Measurements from ENCODE around the gene FLNA.
A peak's percentile ranks its signal among the peaks of the same experiment; 100 is the strongest.
"Not testable (repeated sequence)": the region's sequence is repeated elsewhere in the genome, so short reads cannot be mapped to it uniquely, and the experiment has no call there.

The FLNA gene

DNA sequence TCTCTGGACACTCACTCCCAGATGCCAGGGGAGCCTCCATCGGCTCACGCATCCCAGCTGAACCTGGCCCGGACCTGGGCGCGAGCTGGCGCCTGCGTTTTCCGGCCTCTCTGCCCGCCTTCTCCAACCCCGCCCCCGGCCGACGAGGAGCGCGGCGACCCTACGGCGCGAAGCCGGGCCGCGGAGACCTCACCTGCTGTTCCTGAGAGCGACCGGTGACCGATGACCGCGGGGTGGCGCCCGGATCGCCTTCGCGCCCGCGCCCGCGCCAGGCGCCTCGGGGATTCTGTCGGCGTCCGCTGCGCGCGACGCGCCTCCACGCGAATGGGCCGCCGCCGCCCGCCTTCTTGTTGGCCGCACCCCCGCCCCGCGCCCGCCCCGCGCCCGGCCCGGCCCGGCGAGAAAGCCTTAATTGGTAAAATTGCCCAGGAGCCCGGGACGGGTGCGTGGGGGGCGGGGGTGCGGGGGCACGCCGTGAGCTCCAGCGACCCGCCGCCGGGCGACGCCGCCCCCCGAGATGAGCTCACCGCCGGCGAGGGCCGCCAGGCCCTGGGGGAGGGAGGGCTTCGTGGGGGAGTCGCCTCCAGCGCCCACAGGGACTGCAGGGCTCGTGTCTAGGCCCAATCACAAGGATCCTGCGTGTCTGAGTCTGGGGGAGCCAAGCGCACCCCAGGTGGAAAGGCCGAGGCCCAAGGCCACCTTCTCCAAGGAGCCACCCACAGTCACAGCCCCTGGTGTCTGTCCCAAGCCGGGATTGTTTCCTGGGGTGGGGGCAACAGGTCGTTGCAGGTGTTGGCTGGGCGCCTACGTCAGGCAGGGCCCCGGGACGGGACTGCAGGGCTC, at the start of gene FLNA:
Gene FLNA, minus strand, starts transcription at position 322 of the 843 bp plus-strand sequence. CDS start 3,389 bp downstream, outside the sequence.
- DNase-seq (ENCODE audit: low spot score), result no peak

DNA sequence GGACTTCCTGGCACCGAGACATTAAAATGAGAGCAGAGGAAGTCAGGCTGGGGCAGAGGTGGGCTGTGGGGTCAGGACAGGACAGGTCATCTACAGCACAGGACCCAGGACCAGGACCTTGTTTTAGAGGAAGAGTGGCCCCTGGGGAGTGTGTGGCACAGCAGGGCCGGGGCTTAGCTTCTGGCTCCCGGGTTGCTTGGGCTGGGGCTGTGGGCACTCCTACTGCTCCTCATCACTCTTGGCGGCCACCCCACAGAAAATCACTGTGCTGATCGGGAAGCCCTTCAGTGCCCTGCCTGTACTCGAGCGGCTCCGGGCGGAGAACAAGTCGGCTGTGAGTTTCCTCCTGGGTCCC, 45.9 kb upstream of the FLNA start:
- DNase-seq (ENCODE audit: low spot score), result no peak

DNA sequence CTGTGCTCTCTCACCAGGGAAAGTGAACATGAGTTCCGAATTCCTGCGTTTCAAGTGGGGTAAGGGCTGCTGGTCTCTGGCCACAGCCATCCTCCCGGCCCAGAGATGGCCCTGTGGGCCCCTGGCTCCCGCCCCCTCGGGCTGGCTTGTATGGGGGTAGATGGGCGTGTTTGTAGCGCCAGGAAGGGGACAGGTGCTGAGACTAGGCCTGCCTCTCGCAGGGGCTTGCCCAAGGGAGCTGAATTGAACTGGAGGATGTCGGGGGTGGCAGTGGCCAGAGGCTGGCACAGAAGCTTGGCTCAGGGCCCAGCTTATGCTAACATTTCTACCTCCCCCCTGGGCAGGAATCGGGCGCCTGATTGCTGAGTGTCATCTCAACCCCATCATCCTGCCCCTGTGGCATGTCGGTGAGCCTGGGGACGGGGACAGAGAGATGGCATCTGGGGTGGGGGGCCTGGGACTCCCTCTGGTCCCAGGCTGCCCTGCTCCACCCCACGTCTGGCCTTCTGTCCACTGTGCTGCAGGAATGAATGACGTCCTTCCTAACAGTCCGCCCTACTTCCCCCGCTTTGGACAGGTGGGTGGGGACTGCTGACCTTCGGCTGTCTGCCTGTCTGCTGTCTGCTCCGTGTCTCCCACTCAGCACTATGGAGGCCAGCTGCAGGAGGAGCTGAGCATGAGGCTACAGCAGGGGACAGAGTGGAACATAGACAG, 45.4 kb upstream of the FLNA start:
- DNase-seq (ENCODE audit: low spot score), result no peak

DNA sequence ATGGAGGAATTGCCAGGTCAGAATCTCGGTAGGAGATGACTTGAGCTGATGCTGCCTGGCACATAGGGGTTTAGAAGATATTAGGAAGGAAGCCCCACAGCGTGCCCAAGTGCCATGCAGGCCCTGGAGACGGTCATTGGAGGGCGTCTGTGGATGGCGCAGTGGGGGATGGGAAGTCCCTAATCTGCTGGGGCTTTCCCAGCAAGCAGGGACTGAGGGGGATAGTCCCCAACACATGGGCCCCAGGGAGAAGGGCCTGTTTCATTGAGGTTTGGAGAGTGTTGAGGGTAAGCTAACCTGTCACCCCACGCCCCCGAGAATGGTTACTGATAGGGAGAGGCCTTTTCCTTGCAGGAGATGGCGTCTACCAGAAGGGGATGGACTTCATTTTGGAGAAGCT, 44.8 kb upstream of the FLNA start:
- no peak for DNase-seq (ENCODE audit: low spot score)

DNA sequence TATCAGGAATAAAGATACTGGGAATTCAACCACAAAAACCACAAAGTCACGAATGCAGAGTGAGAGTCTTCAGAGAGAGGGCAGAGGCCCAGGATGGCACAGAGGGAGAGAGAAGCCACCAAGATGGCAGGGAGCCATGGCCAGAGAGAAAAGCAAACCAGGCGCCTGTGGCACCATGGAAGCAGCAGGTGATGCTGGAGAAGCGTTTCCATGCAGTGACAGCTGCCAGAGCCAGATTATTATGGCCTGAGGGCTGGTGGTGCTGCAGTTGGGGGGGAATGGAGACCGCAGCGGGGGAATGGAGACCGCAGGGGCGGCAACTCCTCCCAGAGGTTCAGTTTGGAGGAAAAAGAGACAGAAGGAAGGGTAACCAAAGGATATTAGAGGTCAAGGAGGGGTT, 42.7 kb upstream of the FLNA start:
- DNase-seq (ENCODE audit: low spot score), result no peak

DNA sequence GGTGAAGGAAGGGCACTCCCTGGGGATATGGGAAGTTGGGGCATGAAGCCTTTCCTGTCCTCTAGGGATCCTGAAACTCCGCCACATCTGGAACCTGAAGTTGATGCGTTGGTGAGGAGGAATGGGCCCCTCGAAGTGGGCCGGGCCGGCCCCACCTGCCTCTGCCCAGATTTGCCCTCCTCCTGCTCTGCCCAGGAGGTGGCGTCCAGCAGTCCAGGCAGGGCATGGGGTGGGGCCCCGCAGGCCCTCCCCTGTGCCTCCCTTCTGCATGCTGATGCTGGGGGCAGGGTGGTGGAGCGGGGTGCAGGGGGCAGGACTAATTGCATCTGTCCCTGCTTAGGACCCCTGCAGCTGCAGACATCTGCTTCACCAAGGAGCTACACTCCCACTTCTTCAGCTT, 38.7 kb upstream of the FLNA start:
- no peak for DNase-seq (ENCODE audit: low spot score)

DNA sequence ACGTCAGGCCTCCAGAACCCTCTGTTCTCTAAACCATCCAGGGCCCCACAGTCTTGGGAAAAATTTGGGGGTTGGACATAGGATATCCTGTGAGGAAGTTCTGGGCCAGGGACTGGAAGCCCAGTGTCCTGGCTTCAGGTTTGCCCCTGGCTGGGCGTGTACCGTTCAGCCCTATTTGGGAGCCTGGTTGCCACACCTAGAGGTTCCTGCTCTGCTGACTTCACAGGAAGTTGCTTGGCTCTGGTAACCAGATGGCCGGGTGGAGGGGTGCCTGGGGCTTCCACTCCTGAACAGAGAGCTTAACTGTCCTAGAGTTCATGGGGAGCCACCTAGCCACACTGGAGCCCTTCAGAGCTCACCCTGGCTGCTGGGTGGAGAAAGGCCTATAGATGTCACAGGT, 38.0 kb upstream of the FLNA start:
- DNase-seq (ENCODE audit: low spot score), result no peak

- no peak for DNase-seq (ENCODE audit: low spot score)
Measured at GRCh38 chrX:154411981-154412340, 37.5 kb upstream of the FLNA start.

DNA sequence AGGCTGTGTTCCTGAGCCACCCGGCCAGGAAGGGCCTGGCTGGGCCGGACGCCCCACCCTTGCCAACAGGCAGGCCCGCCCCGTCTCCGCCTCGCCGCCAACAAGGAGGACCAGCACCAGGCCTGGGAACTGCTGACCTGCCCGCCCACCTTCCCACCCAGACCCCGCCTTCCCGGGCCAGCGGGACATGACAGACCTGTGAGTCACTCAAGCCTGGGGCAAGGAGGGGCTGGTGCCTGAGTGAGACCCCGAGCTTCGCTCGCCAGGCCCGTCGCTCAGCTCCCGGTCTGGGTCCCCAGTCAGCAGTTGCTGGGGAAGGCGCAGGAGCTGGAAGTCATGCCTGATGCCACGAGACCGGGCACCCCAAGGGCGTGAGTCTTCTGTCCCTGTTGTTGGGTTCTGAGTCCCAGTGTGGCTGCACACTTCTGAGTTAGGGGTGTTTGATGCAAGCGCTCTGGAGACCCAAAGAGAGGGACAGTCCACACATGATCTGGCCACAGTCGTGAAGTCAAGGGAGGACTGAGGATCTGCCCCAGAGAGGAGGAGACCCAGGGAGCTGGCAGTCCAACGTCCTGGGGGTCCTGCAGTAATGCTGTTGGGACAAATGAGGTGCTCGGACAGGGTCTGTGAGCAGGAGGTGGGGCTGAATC, 34.9 kb upstream of the FLNA start, which contains the start of gene DNASE1L1:
Gene DNASE1L1, minus strand, starts transcription at position 33 of the 650 bp plus-strand sequence. CDS start 3,686 bp downstream, outside the sequence.
- peak; percentile 78 for DNase-seq (ENCODE audit: low spot score)

- DNase-seq (ENCODE audit: low spot score), result no peak
Measured at GRCh38 chrX:154408659-154409221, 34.3 kb upstream of the FLNA start.

DNA sequence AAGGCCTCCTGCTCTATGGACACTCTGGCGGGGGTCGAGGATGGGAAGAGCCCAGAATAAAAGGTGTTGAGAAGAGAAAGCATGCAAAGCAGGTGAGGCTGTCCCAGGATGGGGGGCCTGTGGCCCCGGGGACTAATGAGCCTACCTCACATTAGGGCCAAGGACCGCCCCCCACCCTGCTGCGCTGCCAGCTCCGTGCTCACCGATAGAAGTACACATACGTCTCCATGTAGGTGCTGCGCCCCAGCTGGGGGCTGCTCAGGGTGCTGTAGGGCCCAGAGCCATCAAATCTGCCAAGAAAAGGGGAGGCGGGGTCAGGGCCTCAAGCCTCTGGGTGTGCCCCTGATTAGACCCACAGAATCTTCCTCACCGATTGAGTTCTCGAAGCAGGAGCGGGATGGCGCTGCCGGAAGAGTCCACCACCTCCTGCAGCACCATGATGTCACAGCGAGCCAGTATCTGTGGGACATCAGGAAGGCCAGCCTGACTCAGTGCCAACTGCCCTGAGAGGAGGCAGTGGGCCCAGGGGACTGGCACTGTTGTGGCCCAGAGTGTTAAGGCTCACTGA, 30.3 kb upstream of the FLNA start:
- no peak for DNase-seq (ENCODE audit: low spot score)

- DNase-seq (ENCODE audit: low spot score), result no peak
Measured at GRCh38 chrX:154403858-154404257, 29.4 kb upstream of the FLNA start.

DNA sequence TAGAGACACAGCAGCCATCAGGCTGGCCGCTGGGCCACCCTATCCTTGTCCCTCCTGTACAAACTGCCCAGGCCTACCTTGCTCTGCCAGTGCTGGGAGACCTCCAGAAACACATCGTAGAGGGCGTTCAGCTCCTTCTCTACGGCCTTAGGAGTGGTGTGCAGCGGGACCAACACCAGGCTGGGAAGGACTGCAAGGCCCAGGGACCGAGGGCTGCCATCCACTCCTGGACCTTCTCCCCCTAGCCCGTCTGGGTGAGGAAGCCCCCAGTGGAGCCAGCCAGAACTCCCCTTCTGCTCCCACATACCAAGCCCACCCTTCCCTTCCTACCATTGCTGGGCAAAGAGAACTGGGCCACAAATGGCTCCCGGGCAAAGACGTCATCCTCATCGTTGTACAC, 28.8 kb upstream of the FLNA start:
- no peak for DNase-seq (ENCODE audit: low spot score)

GRCh38 chrX:154402622-154403127, 28.2 kb upstream of the FLNA start:
- DNase-seq (ENCODE audit: low spot score), result no peak

- no peak for DNase-seq (ENCODE audit: low spot score)
Measured at GRCh38 chrX:154401918-154402621, 27.6 kb upstream of the FLNA start.

GRCh38 chrX:154401045-154401799, 26.8 kb upstream of the FLNA start:
- DNase-seq (ENCODE audit: low spot score), result no peak

- not testable (repeated sequence) for DNase-seq (ENCODE audit: low spot score)
Measured at GRCh38 chrX:154400369-154400817, 26.0 kb upstream of the FLNA start.

DNA sequence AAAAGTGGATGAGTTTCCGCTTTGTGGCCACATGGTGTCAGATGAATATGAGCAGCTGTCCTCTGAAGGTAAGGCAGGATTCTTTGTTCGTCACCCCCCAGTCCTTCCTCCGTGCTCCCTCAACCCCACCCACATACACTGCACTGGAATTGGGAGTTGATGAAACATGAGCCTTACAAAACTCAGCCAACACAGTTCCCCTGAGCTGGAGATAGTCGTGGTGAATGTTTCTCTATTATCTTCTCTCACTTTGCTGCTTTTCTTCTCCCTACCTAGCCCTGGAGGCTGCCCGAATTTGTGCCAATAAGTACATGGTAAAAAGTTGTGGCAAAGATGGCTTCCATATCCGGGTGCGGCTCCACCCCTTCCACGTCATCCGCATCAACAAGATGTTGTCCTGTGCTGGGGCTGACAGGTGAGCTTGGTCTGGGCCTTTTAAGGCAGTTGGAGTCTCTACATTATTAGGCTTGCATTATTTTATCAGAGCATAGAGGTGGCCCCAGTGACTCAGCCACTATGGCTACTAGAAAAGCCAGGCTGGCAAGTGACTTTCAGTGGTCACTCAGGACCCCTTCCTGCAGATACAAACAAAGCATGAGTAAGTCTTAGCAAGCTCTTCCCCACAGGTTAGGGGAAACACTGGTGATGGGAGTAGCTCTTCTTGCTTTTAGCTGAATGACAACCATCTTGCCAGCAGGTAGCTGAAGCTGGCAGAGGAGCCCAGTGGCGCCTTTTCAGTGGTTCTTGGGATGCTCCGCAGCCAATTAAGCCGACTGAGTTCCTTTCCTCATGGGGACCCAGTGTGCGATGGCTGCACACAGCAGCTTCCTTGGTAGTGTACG, 25.3 kb upstream of the FLNA start:
- DNase-seq (ENCODE audit: low spot score), result no peak

GRCh38 chrX:154398668-154399526, 24.5 kb upstream of the FLNA start:
- no peak for DNase-seq (ENCODE audit: low spot score)

All from kidney capillary endothelial cell (primary cell).